BE2C (cell line): ENCODE results near the gene PCCA.

Experiments
- DNase-seq: peaks from one replicate; pipeline ENCODE4 v3.0.0-alpha.2; 2020
- H3K27me3 ChIP-seq: fragments of 250-450 bp; sonication (Bioruptor Pico); 2 replicates; pipeline ENCODE4 v1.5.1; 2020; ENCODE audit warnings: mild to moderate bottlenecking
- H3K36me3 ChIP-seq: fragments of 250-450 bp; sonication (Bioruptor Pico); 2 replicates; pipeline ENCODE4 v1.5.1; 2020; ENCODE audit warnings: mild to moderate bottlenecking
- H3K4me1 ChIP-seq: fragments of 250-450 bp; sonication (Bioruptor Pico); 2 replicates; pipeline ENCODE4 v1.5.1; 2020
- H3K4me3 ChIP-seq: 2 replicates; pipeline ENCODE4 v1.5.1; 2011; ENCODE audit warnings: low read depth, low read length
- H3K9me3 ChIP-seq: fragments of 250-450 bp; sonication (Bioruptor Pico); 2 replicates; pipeline ENCODE4 v1.5.1; 2020
- CTCF ChIP-seq: IDR thresholded peaks from 2 replicates; pipeline ENCODE4 v1.5.1; 2012; ENCODE audit warnings: mild to moderate bottlenecking, low read depth, low read length

Gene PCCA

DNA sequence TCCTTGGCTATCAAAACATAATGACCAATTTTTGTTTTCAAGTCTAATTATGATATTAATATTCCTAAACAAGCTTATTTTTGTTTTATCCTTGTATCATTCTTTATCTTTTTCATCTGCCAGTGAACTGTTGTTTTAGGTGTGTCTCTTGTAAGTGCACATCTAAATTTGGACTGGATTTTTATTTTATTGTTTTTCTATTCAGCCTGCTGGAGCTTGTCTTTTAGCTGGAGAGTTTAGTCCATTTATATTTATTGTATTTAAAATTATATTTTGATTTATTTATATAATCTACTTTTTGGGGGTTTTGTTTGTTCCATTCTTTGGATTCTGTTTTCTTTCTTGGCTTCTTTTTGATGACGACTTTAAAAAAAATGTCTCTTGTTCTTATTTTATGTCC lies 159.0 kb downstream of the PCCA start:
- no peak for DNase-seq
- no peaks in the 10 kb centered on the region for H3K4me1 ChIP-seq
- TF ChIP-seq CTCF, result no peak
- H3K4me3 ChIP-seq, result no peak overlapping the region
- no peaks in the 10 kb centered on the region for H3K27me3 ChIP-seq
- no peaks in the 10 kb centered on the region for H3K9me3 ChIP-seq
- no peaks in the 10 kb centered on the region for H3K36me3 ChIP-seq

- Histone ChIP-seq H3K4me1 (no peaks in the 10 kb centered on the region), H3K4me3 (no peak overlapping the region), H3K27me3 (no peaks in the 10 kb centered on the region), H3K36me3 (no peaks in the 10 kb centered on the region), H3K9me3 (no peaks in the 10 kb centered on the region)
- TF ChIP-seq CTCF, result no peak
- no peak for DNase-seq
Measured at GRCh38 chr13:100254002-100254401, 165.1 kb downstream of the PCCA start.

DNA sequence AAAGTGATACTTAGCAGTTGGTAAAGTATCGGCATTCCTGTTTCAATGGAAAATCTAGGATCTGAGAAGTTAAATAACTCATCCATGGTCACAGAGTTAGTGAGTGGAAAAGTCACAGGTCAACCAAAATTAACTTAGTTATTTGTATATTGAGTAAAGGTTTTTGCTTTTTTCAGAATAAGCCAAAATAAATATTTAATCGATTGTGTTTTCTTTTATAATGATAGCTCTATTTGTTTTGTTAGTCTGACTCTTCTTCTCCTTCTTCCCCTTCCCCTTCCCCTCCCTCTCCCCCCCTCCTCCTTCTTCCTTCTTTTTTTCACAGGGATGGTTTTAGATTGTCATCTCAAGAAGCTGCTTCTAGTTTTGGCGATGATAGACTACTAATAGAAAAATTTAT lies 173.5 kb downstream of the PCCA start:
- Histone ChIP-seq H3K27me3 (no peaks in the 10 kb centered on the region), H3K4me3 (no peak overlapping the region), H3K9me3 (no peaks in the 10 kb centered on the region), H3K36me3 (no peaks in the 10 kb centered on the region), H3K4me1 (no peaks in the 10 kb centered on the region)
- no peak for DNase-seq
- no peak for TF ChIP-seq CTCF

DNA sequence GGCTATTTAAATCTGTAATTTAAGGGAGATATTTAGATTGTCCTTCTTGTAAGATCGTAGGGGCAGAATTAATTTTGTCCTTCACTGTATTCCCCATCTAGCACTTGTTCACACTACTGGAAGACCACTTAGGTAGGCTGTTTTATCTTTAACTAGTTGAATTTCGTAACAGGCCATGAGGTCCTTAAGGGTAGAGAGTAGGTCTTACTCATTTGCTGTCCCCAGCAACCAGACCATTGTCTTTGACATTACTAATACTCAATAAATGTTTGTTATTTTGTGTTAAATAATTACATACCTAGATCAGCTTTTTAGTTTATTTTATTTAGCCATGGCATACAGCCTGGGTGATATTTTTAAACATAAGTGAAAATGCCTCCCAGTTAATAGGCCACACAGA lies 177.1 kb downstream of the PCCA start:
- Histone ChIP-seq H3K36me3 (no peaks in the 10 kb centered on the region; the same call in 1 of the 2 replicates), H3K4me3 (no peak overlapping the region), H3K27me3 (no peaks in the 10 kb centered on the region), H3K4me1 (peaks cover 4% of the 10 kb centered on the region; the same call in 1 of the 2 replicates), H3K9me3 (no peaks in the 10 kb centered on the region)
- DNase-seq, result no peak
- TF ChIP-seq CTCF, result no peak

GRCh38 chr13:100269837-100270236 lies 180.9 kb downstream of the PCCA start:
- Histone ChIP-seq H3K4me1 (peaks cover 4% of the 10 kb centered on the region; the same call in 1 of the 2 replicates), H3K27me3 (no peaks in the 10 kb centered on the region), H3K4me3 (no peak overlapping the region), H3K9me3 (no peaks in the 10 kb centered on the region), H3K36me3 (no peaks in the 10 kb centered on the region; the same call in 1 of the 2 replicates)
- TF ChIP-seq CTCF, result no peak
- DNase-seq, result no peak

GRCh38 chr13:100273138-100273537 lies 184.2 kb downstream of the PCCA start:
- Histone ChIP-seq H3K27me3 (no peaks in the 10 kb centered on the region), H3K4me1 (no peaks in the 10 kb centered on the region), H3K36me3 (peaks cover 3% of the 10 kb centered on the region; the same call in 1 of the 2 replicates), H3K4me3 (no peak overlapping the region), H3K9me3 (no peaks in the 10 kb centered on the region)
- no peak for DNase-seq
- no peak for TF ChIP-seq CTCF
